ENCODE results near the gene TM9SF2. TPM values are rescaled to one million over a fixed set of nuclear protein-coding genes. Genes with fewer than 3 reads are reported as not detected.
A peak's percentile ranks its signal among the peaks of the same experiment; 100 is the strongest.

The TM9SF2 gene
- total RNA-seq, 1 donor from 2014 or later, result 102 TPM

DNA sequence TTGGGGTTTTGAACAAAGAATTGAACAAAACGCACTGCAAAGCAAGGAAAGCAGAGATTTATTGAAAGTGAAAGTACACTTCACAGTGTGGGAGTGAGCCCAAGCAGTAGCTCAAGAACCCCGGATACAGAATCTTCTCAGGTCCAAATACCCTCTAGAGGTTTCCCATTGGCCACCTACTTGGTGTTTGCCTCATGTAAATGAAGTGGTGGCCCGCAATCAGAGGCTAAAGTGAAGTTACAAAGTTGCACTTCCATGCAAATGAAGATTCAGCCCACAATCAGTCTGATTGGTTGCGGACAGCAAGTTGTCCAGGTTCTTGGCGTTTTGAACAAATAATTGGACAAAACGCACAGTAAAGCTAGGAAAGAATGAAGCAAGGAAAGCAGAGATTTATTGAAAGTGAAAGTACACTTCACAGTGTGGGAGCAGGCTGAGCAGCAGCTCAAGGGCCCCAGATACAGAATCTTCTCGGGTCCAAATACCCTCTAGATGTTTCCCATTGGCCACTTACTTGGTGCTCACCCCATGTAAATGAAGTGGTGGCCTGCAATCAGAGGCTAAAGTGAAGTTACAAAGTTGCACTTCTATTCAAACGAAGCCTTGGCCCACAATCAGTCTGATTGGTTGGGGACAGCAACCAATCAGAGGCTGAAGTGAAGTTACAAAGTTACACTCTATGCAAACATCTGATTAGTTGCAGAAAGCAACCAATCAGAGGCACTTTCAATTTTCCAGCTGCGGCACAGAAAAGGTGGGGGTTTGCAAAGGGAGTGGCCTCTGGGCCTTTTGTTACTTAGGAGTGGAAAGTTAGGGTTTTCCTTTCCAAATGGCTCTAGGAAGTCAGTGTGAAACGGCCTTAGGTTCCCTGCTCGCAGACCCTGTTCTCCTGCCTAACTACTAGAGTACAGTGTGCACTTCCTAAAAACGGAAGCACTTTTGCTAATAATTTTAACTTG, 4.8 kb upstream of the TM9SF2 start:
- peak; percentile 21 for DNase-seq

- peak; percentile 97 for DNase-seq
These were observed 2.8 kb upstream of the TM9SF2 start for GRCh38 chr13:99498171-99499161.

DNA sequence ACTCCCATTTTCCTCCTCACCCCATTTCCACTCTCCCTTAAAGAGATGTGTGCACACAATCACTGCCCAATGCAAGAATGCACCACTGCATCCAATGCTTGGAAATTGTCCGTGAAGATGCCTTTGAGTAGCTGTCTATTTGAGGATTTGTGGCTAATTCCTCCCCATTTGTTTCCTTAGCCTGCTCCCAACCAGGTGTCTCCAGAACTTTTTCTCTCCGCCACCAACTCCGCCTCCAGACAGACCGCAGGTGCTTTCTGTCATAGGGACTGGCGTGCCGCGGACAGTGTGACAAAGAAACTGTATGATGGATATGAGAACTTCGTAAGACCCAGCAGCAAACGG, 461 bp upstream of the TM9SF2 start:
- DNase-seq, result no peak

DNA sequence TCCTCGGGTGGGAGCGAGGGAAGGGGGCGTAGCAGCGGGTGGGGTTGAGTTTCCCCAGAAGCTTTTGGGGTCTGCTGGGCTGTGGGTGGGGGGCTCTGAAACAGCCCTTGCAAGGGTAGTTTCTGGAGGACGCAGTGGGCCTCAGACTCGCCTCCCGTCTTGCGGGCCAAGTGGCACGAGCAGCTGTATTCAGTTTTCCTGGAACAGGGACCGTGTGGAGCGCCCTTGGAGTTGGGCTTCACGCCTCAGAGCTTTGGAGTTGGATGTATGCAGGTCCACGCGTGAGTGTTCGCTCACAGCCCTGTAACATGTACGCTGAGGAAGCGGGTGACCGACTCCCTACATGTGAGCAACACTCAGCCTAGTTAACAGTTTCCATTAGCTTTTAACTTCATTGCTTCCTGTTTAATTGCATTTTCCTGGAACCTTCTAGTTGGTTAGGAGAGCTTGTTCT, 603 bp downstream of the TM9SF2 start:
- no peak for DNase-seq

DNA sequence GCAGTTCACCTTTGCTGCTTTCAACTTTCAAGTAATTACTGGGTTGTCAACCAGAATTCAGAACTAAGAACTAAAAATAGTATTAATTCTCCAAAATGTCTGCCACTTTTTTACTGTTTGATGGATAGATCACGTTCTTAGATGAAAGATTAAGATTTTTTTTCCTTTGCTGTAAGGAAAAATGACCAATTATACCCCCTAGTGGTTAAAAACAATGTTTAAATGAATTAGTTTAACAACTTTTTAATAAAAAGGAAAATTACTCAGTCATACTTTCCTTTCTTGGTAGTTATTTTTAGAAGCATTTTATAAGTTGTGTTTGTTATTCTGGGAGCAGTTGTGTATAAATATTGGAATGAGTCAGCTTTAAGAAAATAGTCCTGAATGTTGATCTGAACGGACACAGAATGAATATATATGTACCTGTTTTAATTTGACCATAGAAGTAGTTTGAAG, 4.6 kb downstream of the TM9SF2 start:
- DNase-seq, result no peak

DNA sequence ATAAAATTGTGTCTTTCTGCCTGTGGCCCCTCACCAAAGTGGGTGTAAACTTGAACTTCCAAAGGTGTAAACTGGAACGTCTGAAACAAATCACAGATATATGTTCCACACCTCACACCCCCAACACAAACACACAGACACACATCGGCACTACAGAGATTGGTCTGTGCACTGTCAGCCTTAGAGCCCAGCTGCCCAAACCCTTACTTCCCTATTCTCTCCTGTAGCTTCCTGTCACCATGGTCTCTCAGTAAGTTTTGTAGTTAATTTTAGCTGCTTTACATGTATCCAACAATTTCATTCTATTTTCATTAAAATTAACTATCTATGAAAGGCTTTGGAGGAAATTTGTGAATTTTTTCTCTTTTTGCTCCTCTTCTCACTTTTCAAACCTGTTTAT, 5.4 kb downstream of the TM9SF2 start:
- DNase-seq, result no peak

- no peak for DNase-seq
These were observed 5.8 kb downstream of the TM9SF2 start for GRCh38 chr13:99507054-99507453.

GRCh38 chr13:99507551-99507950, 6.3 kb downstream of the TM9SF2 start:
- DNase-seq, result no peak

GRCh38 chr13:99507986-99508385, 6.7 kb downstream of the TM9SF2 start:
- DNase-seq, result no peak

DNA sequence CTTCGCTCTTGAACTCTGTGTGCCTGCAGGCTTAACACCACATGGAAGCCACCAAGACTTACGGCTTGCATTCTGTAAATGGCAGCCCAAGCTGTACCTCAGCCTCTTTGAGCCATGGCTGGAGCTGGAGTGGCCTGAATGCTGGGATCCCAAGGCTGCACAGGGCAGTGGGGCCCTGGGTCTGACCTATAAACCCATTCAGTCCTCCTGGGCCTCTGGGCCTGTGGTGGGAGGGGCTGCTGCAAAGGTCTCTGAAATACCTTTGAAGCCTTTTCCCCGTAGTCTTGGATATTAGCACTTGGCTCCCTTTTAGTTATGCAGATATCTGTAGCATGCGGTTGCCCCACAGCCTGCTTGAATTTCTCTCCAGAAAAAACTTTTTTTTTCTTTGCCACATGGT, 8.2 kb downstream of the TM9SF2 start:
- no peak for DNase-seq

DNA sequence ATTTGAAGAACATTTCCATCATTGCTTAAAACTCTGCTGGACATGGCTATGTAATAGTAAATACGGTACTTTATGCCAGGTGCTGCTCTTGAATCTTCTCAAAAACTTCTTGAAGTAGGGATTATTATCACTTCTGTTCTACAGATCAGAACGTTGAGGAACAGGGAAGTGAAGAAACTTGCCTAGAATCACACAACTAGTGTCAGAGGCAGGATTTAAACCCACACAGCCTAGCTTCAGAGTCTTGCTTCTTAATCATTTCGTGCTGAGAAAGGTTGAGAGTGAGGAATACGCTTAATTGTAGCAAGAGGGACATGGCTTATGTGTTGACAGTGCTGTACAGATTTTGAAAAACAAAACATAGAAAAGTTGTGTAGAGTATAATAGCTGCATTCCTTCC, 13.5 kb downstream of the TM9SF2 start:
- DNase-seq, result no peak

GRCh38 chr13:99516153-99516929, 15.1 kb downstream of the TM9SF2 start:
- DNase-seq, result no peak

- no peak for DNase-seq
These were observed 16.3 kb downstream of the TM9SF2 start for GRCh38 chr13:99517577-99517976.

- no peak for DNase-seq
These were observed 16.7 kb downstream of the TM9SF2 start for GRCh38 chr13:99517984-99518383.

DNA sequence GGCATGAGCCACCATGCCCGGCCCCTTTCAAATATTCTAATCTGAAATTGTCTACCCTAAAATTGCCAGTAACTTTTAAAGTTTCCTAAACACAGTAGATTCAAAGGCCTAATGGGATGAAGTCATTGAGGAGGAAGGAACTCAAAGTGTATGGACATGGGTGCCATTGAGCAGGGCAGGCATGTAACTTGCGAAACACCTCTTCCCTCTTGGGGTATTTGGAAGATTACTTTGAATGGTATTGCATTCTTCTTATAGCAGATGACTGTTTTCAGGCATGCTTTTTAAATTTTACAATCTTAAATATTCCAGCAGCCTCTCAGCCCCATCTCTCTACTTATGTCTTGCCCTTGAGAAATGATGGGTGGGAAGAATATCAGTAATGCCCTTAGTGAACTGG, 21.0 kb downstream of the TM9SF2 start:
- no peak for DNase-seq

DNA sequence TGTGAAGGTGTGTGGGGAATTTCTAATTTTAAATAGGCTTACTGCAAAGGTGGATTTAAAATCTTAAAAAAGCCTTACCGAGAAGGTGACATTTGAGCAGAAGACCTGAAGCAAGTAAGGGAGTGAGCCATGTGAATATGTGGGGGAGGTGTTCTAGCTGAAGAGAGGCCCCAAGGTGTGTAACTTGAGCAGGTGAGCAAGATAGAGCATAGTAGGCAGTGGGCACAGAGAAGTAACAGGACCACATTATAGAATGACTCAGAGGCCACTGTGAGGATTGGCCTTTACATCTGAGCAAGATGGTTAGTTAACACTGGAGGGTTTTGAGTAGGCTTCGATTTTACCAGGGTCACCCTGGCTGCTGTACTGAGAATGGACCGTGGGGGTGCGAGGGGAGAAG, 22.6 kb downstream of the TM9SF2 start:
- DNase-seq, result no peak

- no peak for DNase-seq
These were observed 24.7 kb downstream of the TM9SF2 start for GRCh38 chr13:99525967-99526366.

GRCh38 chr13:99526549-99526948, 25.3 kb downstream of the TM9SF2 start:
- no peak for DNase-seq

- DNase-seq, result no peak
These were observed 26.0 kb downstream of the TM9SF2 start for GRCh38 chr13:99527301-99527700.

- DNase-seq, result no peak
These were observed 27.3 kb downstream of the TM9SF2 start for GRCh38 chr13:99528547-99528946.

- DNase-seq, result no peak
These were observed 34.8 kb downstream of the TM9SF2 start for GRCh38 chr13:99536023-99536422.

DNA sequence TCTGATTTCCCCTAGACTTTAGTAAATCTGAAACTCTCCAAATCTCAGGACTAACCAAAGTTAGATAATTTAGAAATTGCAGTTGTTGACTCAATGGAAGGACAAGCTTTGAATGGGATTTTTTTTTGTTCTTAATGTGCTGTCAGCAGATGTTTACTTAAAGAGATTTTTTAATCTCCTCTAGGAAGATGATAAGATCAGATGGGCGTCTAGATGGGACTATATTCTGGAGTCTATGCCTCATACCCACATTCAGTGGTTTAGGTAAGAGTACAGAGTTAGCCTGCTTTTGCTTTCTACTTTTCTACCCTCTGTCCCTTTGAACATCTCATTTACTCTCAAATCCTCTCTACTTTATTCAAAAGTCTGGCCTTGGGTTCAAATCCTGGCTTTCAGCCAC, 39.3 kb downstream of the TM9SF2 start:
- DNase-seq, result no peak

Measured in skin of body (tissue), 2 donors.